Heart left ventricle (tissue), 13 donors: ENCODE data around the gene SOX21.

Experiments
- POLR2A ChIP-seq, 2 donors: fragments of 450-650 bp; IDR thresholded peaks; one replicate each; pipeline ENCODE4 v1.6.1; 2017; ENCODE audit warnings: antibody characterized with exemption in 2 of 2, mild to moderate bottlenecking in 2 of 2, moderate library complexity in 2 of 2
- TF ChIP-seq, protein P1 (sequence below), 12 donors: fragments of 200-600 bp; sonication (generic) in 4 of 12; IDR thresholded peaks; one replicate each; pipeline versions ENCODE4 v1.5.0 to v1.8.0; 2018 to 2022; ENCODE audit warnings: antibody characterized with exemption in 12 of 12, mild to moderate bottlenecking in 5 of 12
- donor health status: ischemic (EF 13 %, LVEDD 7.1; RV severe dilation, severe dysfunction).
- donor health status: DM: no; HTN: yes; CAD: no.
- donor health status: DM: no; HTN: no; CAD: no.
- donor health status: ischemic (EF 25% LVEDD 6.9; RV normal size, moderate dysfunction).
- donor health status: ischemic (EF 25% LVEDD 5.7; RV mildly dilated, moderate dysfunction).
- donor health status: ischemic (EF 35%, LVEDD 5.7; RV mildly dilated, moderate dysfunction).
- donor health status: nonischemic (EF 11% LVEDD 7.7; RV severe dilation, severe dysfunction).
- donor health status: DM: yes; HTN: yes; CAD: no.
- donor health status: PGD.
- donor health status: ischemic (EF 29% LVEDD 5.4; RV normal size, mild dysfunction).
- donor health status: nonischemic (EF 23%, LVEDD 6.1; RV moderate dilation, normal function).

DNA sequence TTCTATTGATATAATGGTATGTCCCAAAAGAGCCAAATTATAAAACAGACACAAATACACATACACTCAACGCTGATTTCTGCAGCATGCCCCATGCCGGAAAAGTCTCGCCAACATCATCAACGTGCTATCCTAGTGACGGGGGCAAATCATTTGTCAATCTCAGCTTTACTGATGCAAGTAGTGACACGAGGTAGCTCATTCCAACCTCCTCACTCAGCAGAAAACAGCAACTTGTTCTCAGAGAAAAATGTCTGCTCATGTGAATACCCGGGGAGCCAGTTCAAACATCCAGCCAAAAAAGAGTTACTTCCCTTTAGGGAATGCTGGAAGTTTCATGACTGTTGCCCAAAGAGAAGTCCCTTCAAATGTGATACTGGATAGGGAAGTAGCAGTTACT lies 46.3 kb downstream of the SOX21 start:
- TF ChIP-seq, protein P1, sequence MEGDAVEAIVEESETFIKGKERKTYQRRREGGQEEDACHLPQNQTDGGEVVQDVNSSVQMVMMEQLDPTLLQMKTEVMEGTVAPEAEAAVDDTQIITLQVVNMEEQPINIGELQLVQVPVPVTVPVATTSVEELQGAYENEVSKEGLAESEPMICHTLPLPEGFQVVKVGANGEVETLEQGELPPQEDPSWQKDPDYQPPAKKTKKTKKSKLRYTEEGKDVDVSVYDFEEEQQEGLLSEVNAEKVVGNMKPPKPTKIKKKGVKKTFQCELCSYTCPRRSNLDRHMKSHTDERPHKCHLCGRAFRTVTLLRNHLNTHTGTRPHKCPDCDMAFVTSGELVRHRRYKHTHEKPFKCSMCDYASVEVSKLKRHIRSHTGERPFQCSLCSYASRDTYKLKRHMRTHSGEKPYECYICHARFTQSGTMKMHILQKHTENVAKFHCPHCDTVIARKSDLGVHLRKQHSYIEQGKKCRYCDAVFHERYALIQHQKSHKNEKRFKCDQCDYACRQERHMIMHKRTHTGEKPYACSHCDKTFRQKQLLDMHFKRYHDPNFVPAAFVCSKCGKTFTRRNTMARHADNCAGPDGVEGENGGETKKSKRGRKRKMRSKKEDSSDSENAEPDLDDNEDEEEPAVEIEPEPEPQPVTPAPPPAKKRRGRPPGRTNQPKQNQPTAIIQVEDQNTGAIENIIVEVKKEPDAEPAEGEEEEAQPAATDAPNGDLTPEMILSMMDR (IDR thresholded peaks at IDR 0.05), result no peak
- no peak for TF ChIP-seq POLR2A (IDR thresholded peaks at IDR 0.05)
